ENCODE measurements around the gene MAB21L4. TPM values are rescaled to one million over a fixed set of nuclear protein-coding genes. Genes with fewer than 3 reads are reported as not detected.

Gene MAB21L4
- total and polyA plus RNA-seq, 2 donors (not counting 3 experiments of a cell fraction or from before 2014, with no cell fraction given), result not detected

GRCh38 chr2:240896871-240897692 lies 1.1 kb upstream of the MAB21L4 start:
- POLR2A ChIA-PET, result interaction anchor here (2.0 kb wide), 1 partner anchor 16 kb away, joined by 8 read pairs; no protein-coding TSS in a partner anchor
- TF ChIP-seq POLR2A (IDR thresholded peaks at IDR 0.05; ENCODE audit: low read depth, low read length), result no peak
- no peak for TF ChIP-seq POLR2AphosphoS5 (IDR thresholded peaks at IDR 0.05; ENCODE audit: insufficient read depth, low read depth, low read length)
- no peak for TF ChIP-seq CTCF (IDR thresholded peaks at IDR 0.05; ENCODE audit: extremely low read depth in 1 of 2, insufficient read depth in 1 of 2, low read depth in 1 of 2, low read length in 2 of 2)
- no peak for TF ChIP-seq EZH2 (IDR thresholded peaks at IDR 0.05; ENCODE audit: borderline replicate concordance, low read depth, low read length, severe bottlenecking)
- TF ChIP-seq FOS (IDR thresholded peaks at IDR 0.05; ENCODE audit: borderline replicate concordance, insufficient read depth, low read length), result no peak
- TF ChIP-seq JUN (IDR thresholded peaks at IDR 0.05; ENCODE audit: borderline replicate concordance, insufficient read depth, insufficient read length, low read depth), result no peak
- TF ChIP-seq, protein P1, sequence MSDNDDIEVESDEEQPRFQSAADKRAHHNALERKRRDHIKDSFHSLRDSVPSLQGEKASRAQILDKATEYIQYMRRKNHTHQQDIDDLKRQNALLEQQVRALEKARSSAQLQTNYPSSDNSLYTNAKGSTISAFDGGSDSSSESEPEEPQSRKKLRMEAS (IDR thresholded peaks at IDR 0.05; ENCODE audit: insufficient read depth, insufficient read length), result no peak
- no peak for TF ChIP-seq MYC (IDR thresholded peaks at IDR 0.05; ENCODE audit: low read depth, low read length)
- no peak for TF ChIP-seq GATA2 (IDR thresholded peaks at IDR 0.05; ENCODE audit: insufficient read depth, insufficient read length, low read depth, low read length)
- intact Hi-C loops (cut with micrococcal nuclease), result no loop called here

More at GRCh38 chr2:240896871-240897692, 1.1 kb upstream of the MAB21L4 start:
- H3K79me2 ChIP-seq (ENCODE audit: control insufficient read depth, insufficient read depth, low read length), result no peaks in the 10 kb centered on the region
- DNase-seq (ENCODE audit: low read depth, low spot score) (no peak), FAIRE-seq (no peak)
- BruUV-seq (replicated peaks), result no TSS peak
- CTCF ChIA-PET, result interaction anchor here (1.1 to 4.6 kb wide), 5 partner anchors 16 to 87 kb away, joined by 4 to 40 read pairs (median 4); no protein-coding TSS in a partner anchor
- no peak overlapping the region for H3K9ac ChIP-seq (replicated peaks; ENCODE audit: extremely low read depth, insufficient read depth, low read length)
- peaks cover 11% of the 10 kb centered on the region for H3K4me1 ChIP-seq (ENCODE audit: control insufficient read depth, extremely low read depth, insufficient read depth, low read length)
- dilution Hi-C loops (cut with MboI; ENCODE audit: extremely low pct_ligation_motif_present, low sequenced_read_pairs), result no loop called here
- H3K4me3 ChIP-seq (replicated peaks in 1 of 3; ENCODE audit: insufficient read depth in 1 of 3, low read depth in 1 of 3, low read length in 3 of 3), result no peak overlapping the region
- no peaks in the 10 kb centered on the region for H3K9me1 ChIP-seq (replicated peaks; ENCODE audit: control insufficient read depth, extremely low read depth, insufficient read depth, low read length)
- no peak overlapping the region for H2AFZ ChIP-seq (ENCODE audit: low read depth, low read length)
- H3K27ac ChIP-seq (ENCODE audit: insufficient read depth, low read depth, low read length), result no peak overlapping the region
- H3K9me3 ChIP-seq (replicated peaks; ENCODE audit: control insufficient read depth, insufficient read depth, low read length), result no peaks in the 10 kb centered on the region
- H3K4me2 ChIP-seq (ENCODE audit: insufficient read depth, low read length), result no peak overlapping the region
- H3K27me3 ChIP-seq (ENCODE audit: control insufficient read depth in 2 of 2, insufficient read depth in 2 of 2, low read length in 2 of 2), result no peaks in the 10 kb centered on the region
- H3K36me3 ChIP-seq (ENCODE audit: control insufficient read depth in 2 of 2, extremely low read depth in 1 of 2, insufficient read depth in 2 of 2, low read length in 2 of 2), result no peaks in the 10 kb centered on the region
- H4K20me1 ChIP-seq (replicated peaks; ENCODE audit: control insufficient read depth, extremely low read depth, insufficient read depth, low read length), result no peaks in the 10 kb centered on the region

Data from endothelial cell of umbilical vein (primary cell).